Stimulated activated CD8-positive, alpha-beta memory T cell treated with anti-CD3 and anti-CD28 coated beads, Interleukin-12 subunit alpha, Interleukin-12 subunit beta, amount 100 ng/mL, for 1 hour (primary cell): ENCODE results near the gene STXBP2.
"Not testable (repeated sequence)": the region's sequence is repeated elsewhere in the genome, so short reads cannot be mapped to it uniquely, and the experiment has no call there.

ENCODE experiments used
- DNase-seq: peaks from one replicate; pipeline ENCODE4 v3.0.0-alpha.2; 2020; ENCODE audit warnings: low read depth

Gene STXBP2

GRCh38 chr19:7632340-7633203 lies 4.3 kb upstream of the STXBP2 start:
- DNase-seq = no peak

- no peak for DNase-seq
Observed at GRCh38 chr19:7633698-7634097, 3.2 kb upstream of the STXBP2 start, which contains the start of gene PCP2. PCP2 (minus strand) TSS chr19:7633719; CDS start chr19:7633457, 262 bp downstream.

GRCh38 chr19:7635670-7636069 lies 1.2 kb upstream of the STXBP2 start:
- DNase-seq = no peak

- no peak for DNase-seq
Observed at GRCh38 chr19:7636317-7636690, 606 bp upstream of the STXBP2 start.

- no peak for DNase-seq
Observed at GRCh38 chr19:7637374-7638256, 705 bp downstream of the STXBP2 start.

GRCh38 chr19:7638802-7639465 lies 2.0 kb downstream of the STXBP2 start:
- no peak for DNase-seq

GRCh38 chr19:7639863-7640348 lies 3.0 kb downstream of the STXBP2 start:
- no peak for DNase-seq

GRCh38 chr19:7640803-7641202 lies 3.9 kb downstream of the STXBP2 start:
- DNase-seq = no peak

GRCh38 chr19:7641290-7642276 lies 4.7 kb downstream of the STXBP2 start:
- DNase-seq = no peak

GRCh38 chr19:7642295-7643030 lies 5.6 kb downstream of the STXBP2 start:
- no peak for DNase-seq

GRCh38 chr19:7643031-7643415 lies 6.1 kb downstream of the STXBP2 start:
- no peak for DNase-seq

GRCh38 chr19:7643629-7644549 lies 7.0 kb downstream of the STXBP2 start:
- DNase-seq = not testable (repeated sequence)

GRCh38 chr19:7644550-7644877 lies 7.6 kb downstream of the STXBP2 start:
- DNase-seq = no peak

GRCh38 chr19:7645163-7645562 lies 8.3 kb downstream of the STXBP2 start:
- no peak for DNase-seq

GRCh38 chr19:7645656-7646425 lies 8.9 kb downstream of the STXBP2 start:
- no peak for DNase-seq

GRCh38 chr19:7646426-7646700 lies 9.5 kb downstream of the STXBP2 start:
- no peak for DNase-seq

GRCh38 chr19:7647156-7647555 lies 10.2 kb downstream of the STXBP2 start:
- no peak for DNase-seq

GRCh38 chr19:7648265-7649014 lies 11.5 kb downstream of the STXBP2 start:
- no peak for DNase-seq
